ENCODE measurements around the gene HNRNPF. TPM values are rescaled to one million over a fixed set of nuclear protein-coding genes. Genes with fewer than 3 reads are reported as not detected.

Gene HNRNPF
- total and polyA plus RNA-seq, 7 donors = 101 to 194 (median 134) TPM

DNA sequence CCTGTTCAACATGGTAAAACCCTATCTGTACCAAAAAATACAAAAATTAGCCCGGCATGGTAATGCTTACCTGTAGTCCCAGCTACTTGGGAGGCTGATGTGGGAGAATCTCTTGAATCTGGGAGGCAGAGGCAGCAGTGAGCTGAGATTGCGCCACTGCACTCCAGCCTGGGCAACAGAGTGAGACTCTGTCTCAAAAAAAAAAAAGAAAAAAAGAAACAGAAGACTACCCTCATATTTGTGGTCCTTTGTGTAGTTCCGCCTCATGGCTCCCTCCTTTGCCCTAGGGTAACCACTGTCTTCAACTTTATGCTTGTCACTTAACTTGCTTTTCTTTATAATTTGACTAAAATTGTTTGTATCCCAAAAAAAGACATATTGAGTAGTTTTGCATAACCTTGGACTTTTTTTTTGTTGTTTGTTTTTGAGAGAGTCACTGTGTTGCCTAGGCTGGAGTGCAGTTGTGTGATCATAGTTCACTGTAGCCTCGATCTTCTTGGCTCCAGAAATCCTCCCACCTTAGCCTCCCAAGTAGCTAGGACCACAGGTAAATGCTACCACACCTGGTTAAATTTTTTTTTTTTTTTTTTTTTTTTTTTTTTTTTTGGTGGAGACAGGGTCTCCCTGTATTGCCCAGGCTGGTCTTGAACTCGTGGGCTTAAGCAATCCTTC, 31.6 kb upstream of the HNRNPF start:
- Histone ChIP-seq H3K9me3 (no peaks in the 10 kb centered on the region), H3K4me1 (peaks cover 0 to 11% (median 9%) of the 10 kb centered on the region in 4 donors), H3K27ac (no peak overlapping the region), H3K27me3 (no peaks in the 10 kb centered on the region), H3K4me3 (no peak overlapping the region), H3K36me3 (peaks cover 0 to 4% (median 0%) of the 10 kb centered on the region in 4 donors)
- WGBS, 2 donors = 88 to 89% methylated on average over 5 of the region's 5 CpGs
- TF ChIP-seq, protein P1, sequence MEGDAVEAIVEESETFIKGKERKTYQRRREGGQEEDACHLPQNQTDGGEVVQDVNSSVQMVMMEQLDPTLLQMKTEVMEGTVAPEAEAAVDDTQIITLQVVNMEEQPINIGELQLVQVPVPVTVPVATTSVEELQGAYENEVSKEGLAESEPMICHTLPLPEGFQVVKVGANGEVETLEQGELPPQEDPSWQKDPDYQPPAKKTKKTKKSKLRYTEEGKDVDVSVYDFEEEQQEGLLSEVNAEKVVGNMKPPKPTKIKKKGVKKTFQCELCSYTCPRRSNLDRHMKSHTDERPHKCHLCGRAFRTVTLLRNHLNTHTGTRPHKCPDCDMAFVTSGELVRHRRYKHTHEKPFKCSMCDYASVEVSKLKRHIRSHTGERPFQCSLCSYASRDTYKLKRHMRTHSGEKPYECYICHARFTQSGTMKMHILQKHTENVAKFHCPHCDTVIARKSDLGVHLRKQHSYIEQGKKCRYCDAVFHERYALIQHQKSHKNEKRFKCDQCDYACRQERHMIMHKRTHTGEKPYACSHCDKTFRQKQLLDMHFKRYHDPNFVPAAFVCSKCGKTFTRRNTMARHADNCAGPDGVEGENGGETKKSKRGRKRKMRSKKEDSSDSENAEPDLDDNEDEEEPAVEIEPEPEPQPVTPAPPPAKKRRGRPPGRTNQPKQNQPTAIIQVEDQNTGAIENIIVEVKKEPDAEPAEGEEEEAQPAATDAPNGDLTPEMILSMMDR (IDR thresholded peaks at IDR 0.05) = no peak
- no peak for TF ChIP-seq POLR2A (IDR thresholded peaks at IDR 0.05)
- TF ChIP-seq POLR2AphosphoS5 (IDR thresholded peaks at IDR 0.05) = no peak
- no peak for TF ChIP-seq EP300 (IDR thresholded peaks at IDR 0.05)
- peak; percentile 18 for DNase-seq
- intact Hi-C loops (cut with DNase I) = no loop called here

DNA sequence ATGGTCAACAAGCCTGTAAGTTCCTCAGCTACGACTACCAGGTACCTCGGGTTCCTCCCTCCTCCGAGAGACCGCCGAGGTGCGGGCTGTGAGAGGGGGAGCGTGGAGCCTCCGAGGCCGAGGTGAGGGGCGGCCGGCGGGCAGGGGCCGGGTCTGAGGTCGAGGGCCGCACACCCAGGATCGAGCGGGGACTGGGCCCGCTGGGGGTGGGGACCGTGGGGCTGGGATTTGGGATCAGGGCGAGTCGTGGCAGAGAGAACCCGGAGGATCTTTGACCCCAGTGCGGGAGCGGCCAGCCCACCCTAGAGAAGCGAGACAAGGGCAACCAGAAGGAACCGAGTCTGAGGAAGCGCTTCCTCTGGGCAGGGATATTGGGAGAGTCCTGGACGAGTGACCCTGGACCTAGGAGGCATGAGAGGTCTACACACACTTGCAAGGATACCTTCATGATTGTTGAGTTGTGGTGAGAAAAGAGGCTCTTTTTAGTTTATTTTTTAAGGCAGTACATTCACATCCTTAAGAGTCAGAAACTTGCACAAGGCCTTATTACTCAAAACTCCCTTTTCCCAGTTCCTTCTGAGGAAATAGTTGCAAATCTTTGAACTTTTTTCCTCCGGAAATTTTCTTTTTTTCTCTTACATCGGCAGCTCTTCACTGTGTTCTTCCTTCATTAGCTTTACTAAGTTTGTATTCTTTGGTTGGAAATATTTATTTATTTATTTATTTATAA, 28.3 kb upstream of the HNRNPF start:
- Histone ChIP-seq H3K4me1 (peaks cover 0 to 19% (median 14%) of the 10 kb centered on the region in 4 donors), H3K27me3 (no peaks in the 10 kb centered on the region), H3K36me3 (no peaks in the 10 kb centered on the region), H3K27ac (peak overlapping the region; percentile 86 to 99 (median 97)), H3K9me3 (no peaks in the 10 kb centered on the region), H3K4me3 (peak overlapping the region; percentile 52 to 79 (median 69))
- no peak for DNase-seq
- TF ChIP-seq EP300 (IDR thresholded peaks at IDR 0.05) = no peak
- TF ChIP-seq, protein P1 (IDR thresholded peaks at IDR 0.05) = no peak
- TF ChIP-seq POLR2AphosphoS5 (IDR thresholded peaks at IDR 0.05) = no peak
- no peak for TF ChIP-seq POLR2A (IDR thresholded peaks at IDR 0.05)
- intact Hi-C loops (cut with DNase I) = loop anchor here (2.0 kb wide), 2 partner anchors 17 to 41 kb away; no protein-coding TSS in a partner anchor
- 6 to 9% methylated on average over 30 of the region's 30 CpGs for WGBS, 2 donors

DNA sequence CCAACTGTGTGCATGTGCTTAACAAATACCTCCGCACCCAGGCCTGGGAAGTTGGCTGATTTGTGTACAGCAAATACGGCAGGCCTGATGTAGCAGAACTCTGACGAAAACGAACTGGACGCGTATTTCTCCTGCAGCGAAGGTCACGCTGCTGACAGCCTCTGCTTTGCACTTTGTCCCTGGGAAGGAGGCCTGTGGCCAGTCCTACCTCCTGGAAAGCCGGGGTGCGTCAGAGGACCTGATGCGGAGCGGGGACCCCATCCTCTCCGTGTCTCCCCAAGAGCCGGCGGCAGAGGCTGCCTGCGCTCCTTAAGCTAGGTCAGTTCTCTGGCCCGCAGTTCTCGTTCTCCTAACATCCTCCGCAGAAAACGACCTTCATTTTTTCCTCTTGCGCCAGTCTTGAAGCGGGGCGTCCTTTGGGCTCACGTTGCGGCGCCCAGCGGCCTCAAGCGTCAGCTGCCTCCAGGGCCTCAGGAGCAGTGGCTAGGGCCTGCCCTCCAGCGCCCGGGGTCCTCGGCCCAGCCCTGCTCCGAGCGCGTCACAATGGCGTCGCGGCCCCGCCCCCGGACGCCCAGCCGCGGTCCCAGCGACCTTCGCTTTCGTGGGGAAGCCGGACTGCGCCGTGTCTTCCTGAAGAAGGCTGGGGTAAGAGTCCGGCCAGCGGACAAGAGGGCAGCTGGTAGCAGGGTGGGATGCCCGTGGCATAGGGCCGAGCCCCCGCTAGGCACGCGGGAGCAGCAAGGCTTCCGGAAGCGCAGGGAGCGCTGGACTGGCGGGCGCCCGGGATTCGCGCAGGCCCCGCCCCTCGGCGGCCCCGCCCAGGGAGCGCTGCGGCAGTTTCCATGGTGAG, 27.5 kb upstream of the HNRNPF start, which contains the start of gene ZNF487:
TSS of gene ZNF487 (plus strand) at position 821 of the 850 bp plus-strand sequence. CDS start 38,703 bp downstream, outside the sequence.
- peak; percentile 94 for DNase-seq
- Histone ChIP-seq H3K36me3 (no peaks in the 10 kb centered on the region), H3K9me3 (no peaks in the 10 kb centered on the region), H3K4me3 (peak within 1 kb of the TSS; percentile 52 to 79 (median 69)), H3K27me3 (no peaks in the 10 kb centered on the region), H3K4me1 (peaks cover 0 to 19% (median 14%) of the 10 kb centered on the region in 4 donors), H3K27ac (peak within 1 kb of the TSS; percentile 86 to 99 (median 97))
- TF ChIP-seq POLR2A (IDR thresholded peaks at IDR 0.05) (peak; percentile 80 to 87), EP300 (IDR thresholded peaks at IDR 0.05) (peak in 2 of 4 donors; percentile 3 to 42), POLR2AphosphoS5 (IDR thresholded peaks at IDR 0.05) (peak; percentile 84 to 98 (median 96))
- TF ChIP-seq, protein P1 (IDR thresholded peaks at IDR 0.05) = no peak
- WGBS, 2 donors = 0% methylated on average over 69 of the region's 69 CpGs
- intact Hi-C loops (cut with DNase I) = loop anchor here (1.0 to 2.0 kb wide), 3 partner anchors 16 to 40 kb away; partner anchors contain the start of gene HNRNPF

DNA sequence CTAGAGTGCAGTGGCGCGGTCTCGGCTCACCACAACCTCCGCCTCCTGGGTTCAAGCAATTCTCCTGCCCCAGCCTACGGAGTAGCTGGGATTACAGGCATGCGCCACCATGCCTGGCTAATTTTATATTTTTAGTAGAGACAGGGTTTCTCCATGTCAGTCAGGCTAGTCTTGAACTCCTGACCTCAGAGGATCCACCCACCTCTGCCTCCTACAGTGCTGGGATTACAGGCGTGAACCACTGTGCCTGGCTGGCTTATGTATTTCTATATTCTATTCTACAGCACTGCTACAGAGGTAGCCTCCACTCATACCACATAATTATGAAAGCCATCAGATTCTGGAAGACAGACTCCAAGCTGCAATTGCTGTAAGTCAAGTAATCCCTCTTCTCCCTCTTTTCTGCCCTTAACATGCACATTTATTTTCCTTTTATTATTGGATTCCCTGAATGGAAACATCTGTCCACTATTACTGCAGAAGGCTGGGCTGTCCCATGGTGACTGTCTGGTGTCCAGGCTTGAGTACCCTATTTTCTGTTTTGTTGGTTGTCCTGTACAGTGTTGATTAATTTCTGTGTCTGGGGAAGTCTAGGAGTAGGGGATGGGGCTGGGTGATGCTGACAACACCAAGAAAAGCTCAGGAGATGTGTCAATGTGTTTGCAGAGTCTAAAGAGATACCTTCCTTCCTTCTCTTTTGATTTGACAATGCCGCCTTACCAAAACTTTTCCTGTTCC, 22.1 kb upstream of the HNRNPF start:
- TF ChIP-seq, protein P1 (IDR thresholded peaks at IDR 0.05) = no peak
- no peak for TF ChIP-seq POLR2A (IDR thresholded peaks at IDR 0.05)
- no peaks in the 10 kb centered on the region for H3K27me3 ChIP-seq
- no peak overlapping the region for H3K4me3 ChIP-seq
- 93 to 94% methylated on average over 8 of the region's 8 CpGs for WGBS, 2 donors
- no peak overlapping the region for H3K27ac ChIP-seq
- intact Hi-C loops (cut with DNase I) = no loop called here
- no peaks in the 10 kb centered on the region for H3K9me3 ChIP-seq
- no peak for DNase-seq
- H3K36me3 ChIP-seq = no peaks in the 10 kb centered on the region
- peaks cover 0 to 9% (median 5%) of the 10 kb centered on the region in 4 donors for H3K4me1 ChIP-seq
